ENCODE results near the gene ZNF773.
"Not testable (repeated sequence)": the region's sequence is repeated elsewhere in the genome, so short reads cannot be mapped to it uniquely, and the experiment has no call there.

The ZNF773 gene

DNA sequence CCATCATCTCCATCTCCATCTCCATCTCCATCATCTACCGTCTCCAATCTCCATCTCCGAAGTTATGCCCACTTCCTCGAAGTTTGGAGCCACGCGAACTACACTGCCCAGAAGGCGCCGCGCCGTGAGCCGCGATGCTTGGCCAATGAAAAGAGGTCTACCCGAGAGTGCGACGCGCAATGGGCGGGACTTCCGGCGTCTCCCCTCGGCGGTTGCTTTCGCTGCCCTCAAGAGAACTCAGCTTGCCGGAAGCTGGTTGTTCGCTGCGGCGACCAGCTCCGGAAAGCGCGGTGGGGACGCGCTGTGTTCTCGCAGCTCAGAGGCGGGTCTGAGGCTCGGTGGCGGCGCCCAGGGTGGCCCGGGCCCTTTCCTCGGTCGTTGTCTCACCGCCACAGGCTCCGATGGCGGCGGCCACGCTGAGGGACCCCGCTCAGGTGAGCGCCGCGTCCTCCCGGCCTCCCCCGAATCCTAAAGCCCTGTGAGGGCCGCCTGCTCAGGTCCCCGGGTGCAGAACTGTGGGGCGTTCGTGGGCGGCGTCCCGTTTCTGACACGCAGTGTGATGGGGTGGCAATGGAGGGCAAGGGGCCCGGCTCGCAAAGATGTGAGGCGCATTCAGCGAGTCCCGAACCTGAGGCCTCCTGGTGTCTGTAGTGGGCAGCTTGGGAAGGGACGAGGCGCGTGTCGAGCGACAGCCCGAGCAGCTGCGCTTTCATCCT, at the start of gene ZNF773:
Gene ZNF773 (plus strand): TSS at position 259 of the 716 bp plus-strand sequence. CDS start 143 bp downstream, at position 402.
- DNase-seq (ENCODE audit: low spot score), result peak; percentile 96

DNA sequence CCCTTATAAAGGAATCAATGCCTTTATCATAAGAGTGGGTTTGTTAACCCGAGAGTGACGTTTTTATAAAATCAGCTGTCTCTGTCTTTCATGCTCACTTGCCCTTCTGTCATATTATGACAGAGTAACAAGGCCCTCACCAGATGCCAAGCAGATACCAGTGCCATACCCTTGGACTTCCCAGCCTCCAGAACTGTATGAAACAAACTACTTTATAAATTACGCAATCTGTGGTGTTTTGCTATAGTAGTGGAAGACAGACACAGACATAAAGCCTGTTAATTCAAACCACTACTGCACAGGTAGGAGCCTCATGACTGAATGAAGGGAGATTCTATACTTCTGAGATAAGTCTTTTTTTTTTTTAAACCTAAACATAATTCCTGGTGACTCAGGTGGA, 47.4 kb upstream of the ZNF773 start:
- no peak for DNase-seq (ENCODE audit: low spot score)

GRCh38 chr19:57465680-57466381, 33.9 kb upstream of the ZNF773 start:
- peak; percentile 27 for DNase-seq (ENCODE audit: low spot score)

DNA sequence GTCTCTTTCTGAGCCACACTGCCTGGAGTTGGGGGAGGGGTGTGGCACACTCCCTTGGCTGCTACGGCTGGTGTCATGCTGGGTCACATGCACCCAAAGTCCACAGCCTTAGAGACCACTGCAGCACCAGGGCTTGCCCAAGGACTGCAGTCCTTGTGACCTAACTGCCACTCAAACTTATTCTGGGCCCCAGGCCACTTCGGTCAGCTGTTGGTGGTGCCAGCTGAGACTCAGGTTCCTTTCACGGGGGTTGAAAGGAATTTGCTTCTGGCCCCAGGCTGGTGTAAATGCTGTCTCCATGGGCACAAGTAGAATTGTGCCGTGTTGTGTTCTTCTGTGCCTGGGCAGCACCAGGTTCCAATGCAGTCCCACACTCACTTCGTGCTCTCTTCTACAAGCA, 33.2 kb upstream of the ZNF773 start:
- no peak for DNase-seq (ENCODE audit: low spot score)

- DNase-seq (ENCODE audit: low spot score), result no peak
These were observed 26.1 kb upstream of the ZNF773 start for GRCh38 chr19:57473646-57474045.

DNA sequence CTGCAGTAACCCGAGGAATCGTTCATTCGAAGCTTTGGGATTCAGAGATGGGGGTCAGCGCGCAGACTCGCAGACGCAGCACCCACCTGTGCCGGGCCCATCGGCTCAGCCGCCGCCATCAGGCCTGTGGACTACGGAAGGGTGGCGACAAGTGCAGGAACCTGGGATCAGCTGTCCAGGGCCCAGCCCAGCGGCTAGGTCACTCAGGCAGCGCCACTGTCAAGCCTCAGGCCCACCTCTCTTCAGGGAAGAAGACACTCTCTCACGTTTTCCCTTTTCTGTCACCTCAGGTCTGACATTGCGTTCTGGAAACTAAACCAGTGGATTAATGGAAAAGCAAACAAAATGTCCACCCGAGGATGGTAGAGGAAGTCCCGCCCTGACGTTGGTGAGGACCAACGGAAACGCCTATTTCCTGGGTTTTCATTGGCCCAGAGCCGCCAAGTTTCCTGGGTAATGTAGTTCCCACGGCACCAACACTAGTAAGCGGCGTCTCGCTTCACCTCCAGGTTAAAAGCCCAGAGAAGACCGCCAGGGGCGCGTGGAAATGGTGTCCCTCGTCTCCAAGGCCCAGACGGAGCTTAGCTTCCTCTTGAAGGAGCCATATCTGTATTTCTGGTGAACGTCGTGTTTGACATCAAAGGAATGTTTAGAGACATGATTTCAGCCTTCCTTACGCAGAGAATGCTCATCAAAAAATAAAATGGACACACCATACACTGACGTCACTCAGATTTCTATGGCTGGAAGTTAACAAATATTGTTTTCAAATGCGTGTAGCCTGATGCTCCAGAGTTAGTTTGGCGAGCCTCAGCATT, 22.3 kb upstream of the ZNF773 start, which contains the start of gene ZNF772:
Gene ZNF772 (minus strand): TSS at position 376 of the 818 bp plus-strand sequence. CDS start 257 bp downstream, at position 119.
- DNase-seq (ENCODE audit: low spot score), result peak; percentile 92

GRCh38 chr19:57487477-57488298, 12.1 kb upstream of the ZNF773 start, which contains the start of gene ZNF419:
Gene ZNF419, plus strand, starts transcription at chr19:57487750. Its CDS starts 201 bp downstream, at chr19:57487951.
- peak; percentile 94 for DNase-seq (ENCODE audit: low spot score)

DNA sequence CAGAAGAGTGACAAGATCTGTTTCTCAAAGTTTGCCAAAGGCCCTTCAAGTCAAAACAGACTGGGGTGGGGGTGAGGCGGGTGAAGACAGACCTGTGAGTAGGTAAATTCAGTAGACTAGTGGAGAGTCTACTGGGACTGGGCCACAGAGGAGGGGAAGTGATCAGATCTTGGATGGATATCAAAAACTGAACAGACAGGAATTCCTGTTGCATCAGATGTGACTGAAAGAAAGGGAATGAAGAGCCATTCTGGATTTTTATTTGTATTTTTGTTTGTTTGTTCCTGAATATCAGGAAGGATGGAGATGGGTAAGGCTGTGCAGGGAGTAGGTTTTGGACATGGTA, 11.5 kb upstream of the ZNF773 start:
- not testable (repeated sequence) for DNase-seq (ENCODE audit: low spot score)

DNA sequence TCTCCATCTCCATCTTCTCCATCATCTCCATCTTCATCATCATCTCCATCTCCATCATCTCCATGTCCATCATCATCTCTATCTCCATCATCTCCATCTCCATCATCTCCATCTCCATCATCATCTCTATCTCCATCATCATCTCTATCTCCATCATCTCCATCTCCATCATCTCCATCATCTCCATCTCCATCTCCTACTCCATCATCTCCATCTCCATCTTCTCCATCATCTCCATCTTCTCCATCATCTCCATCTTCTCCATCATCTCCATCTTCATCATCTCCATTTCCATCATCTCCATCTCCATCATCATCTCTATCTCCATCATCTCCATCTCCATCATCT, 432 bp upstream of the ZNF773 start:
- not testable (repeated sequence) for DNase-seq (ENCODE audit: low spot score)

DNA sequence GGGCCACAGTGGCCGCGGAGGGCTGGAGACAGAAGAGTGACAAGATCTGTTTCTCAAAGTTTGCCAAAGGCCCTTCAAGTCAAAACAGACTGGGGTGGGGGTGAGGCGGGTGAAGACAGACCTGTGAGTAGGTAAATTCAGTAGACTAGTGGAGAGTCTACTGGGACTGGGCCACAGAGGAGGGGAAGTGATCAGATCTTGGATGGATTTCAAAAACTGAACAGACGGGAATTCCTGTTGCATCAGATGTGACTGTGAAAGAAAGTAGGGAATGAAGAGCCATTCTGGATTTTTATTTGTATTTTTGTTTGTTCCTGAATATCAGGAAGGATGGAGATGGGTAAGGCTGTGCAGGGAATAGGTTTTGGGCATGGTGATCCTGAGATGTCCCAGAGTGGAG, 662 bp downstream of the ZNF773 start:
- DNase-seq (ENCODE audit: low spot score), result not testable (repeated sequence)

GRCh38 chr19:57506163-57506562, 6.4 kb downstream of the ZNF773 start:
- no peak for DNase-seq (ENCODE audit: low spot score)

DNA sequence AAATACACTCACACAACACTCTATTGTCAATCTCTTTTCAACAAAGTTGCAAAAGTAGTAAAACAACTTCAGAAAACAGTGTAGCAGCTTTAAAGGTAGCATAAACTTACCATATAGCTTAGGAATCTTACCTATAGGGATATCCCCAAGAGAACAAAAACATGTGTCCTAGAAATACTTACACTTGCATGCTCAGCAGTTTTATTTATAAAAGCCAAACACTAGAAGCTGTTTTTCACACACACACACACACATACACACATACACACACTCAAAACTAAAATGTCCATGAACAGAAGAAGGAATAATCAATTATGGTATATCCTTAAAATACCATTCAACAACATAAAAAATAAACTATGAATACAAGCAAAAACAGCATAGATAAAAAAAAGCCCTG, 11.7 kb downstream of the ZNF773 start:
- DNase-seq (ENCODE audit: low spot score), result no peak

- no peak for DNase-seq (ENCODE audit: low spot score)
These were observed 13.1 kb downstream of the ZNF773 start for GRCh38 chr19:57512845-57513244.

DNA sequence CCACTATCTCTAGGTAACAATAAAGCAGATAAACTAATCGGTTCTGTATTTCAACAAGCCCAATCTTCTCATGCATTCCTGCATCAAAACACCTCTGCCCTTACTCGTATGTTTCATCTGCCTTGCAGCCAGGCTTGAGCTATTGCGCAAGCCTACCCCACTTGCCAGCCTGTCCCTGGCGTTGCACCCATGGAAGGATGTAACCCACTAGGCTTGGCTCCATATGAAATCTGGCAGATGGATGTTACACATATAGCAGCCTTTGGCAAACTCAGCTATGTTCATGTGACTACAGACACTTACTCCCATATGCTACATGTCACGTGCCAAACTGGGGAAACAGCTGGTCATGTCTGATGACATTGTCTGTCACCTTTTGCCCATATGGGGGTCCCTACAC, 15.5 kb downstream of the ZNF773 start:
- DNase-seq (ENCODE audit: low spot score), result no peak

DNA sequence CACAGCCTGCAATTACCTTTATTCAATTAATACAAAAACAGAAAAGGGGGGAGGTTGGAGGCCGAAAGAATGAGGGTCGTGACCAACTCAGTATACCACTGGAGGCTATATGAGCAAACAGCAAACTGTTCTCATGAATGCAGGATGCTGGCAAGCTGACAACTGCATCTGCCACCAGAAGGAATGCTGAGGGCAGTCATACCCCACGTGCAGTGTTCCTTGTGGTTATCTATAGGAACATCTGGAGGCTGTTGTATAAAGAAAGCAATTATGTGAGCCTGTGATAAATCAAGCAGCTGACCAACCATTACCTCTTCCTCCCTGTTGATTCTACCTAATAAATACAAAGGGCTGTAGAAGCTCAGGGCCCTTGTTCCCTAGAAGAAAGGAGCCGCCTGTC, 18.3 kb downstream of the ZNF773 start:
- not testable (repeated sequence) for DNase-seq (ENCODE audit: low spot score)

GRCh38 chr19:57527136-57527881, 27.6 kb downstream of the ZNF773 start, which contains the start of gene ZNF549:
Gene ZNF549, plus strand, starts transcription at chr19:57527356. Its CDS starts 218 bp downstream, at chr19:57527574.
- peak; percentile 89 for DNase-seq (ENCODE audit: low spot score)

GRCh38 chr19:57537953-57538547, 38.3 kb downstream of the ZNF773 start:
- DNase-seq (ENCODE audit: low spot score), result no peak

- no peak for DNase-seq (ENCODE audit: low spot score)
These were observed 46.8 kb downstream of the ZNF773 start for GRCh38 chr19:57546513-57546912.

- no peak for DNase-seq (ENCODE audit: low spot score)
These were observed 52.7 kb downstream of the ZNF773 start for GRCh38 chr19:57552432-57552831.

DNA sequence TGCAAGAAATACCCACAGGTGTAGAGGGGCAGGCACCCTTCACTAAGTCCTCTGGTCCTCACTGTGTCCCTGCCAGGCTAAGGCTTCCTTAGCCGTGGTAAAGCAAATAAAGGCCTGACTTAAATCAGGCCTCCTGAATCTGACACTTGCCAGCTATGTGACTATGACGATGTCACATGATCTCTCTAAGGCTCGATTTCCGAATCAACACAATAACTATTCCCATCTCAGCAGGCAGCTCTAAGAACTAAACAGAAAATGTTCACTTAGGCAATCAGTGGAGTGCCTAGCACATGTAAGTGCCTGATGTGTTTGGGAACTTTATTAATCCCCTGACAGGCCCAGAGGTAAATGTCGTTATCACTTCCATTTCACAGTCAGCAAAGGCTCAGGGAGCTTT, 57.9 kb downstream of the ZNF773 start:
- DNase-seq (ENCODE audit: low spot score), result no peak
